ENCODE results near the gene SRPX.

DNA sequence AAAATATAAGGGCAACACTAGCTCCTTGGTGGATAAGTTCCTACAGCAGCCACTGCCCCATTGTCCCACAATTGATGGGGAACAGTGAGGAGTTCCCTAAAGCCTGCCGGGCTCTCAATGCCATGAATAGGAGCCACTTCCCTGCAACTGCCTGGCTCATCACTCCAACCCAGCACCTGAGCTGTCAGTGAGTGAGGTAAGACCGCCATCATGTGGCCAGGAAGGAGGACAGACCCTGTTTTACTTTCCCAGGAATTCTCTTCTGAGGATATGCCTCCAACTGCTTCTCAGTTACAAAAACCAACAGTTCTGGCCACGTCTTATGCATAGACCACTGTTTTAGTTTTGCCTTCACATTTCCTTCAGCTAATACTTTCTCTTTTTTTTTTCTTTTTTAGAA lies 45.5 kb downstream of the SRPX start:
- TF ChIP-seq, protein P1, sequence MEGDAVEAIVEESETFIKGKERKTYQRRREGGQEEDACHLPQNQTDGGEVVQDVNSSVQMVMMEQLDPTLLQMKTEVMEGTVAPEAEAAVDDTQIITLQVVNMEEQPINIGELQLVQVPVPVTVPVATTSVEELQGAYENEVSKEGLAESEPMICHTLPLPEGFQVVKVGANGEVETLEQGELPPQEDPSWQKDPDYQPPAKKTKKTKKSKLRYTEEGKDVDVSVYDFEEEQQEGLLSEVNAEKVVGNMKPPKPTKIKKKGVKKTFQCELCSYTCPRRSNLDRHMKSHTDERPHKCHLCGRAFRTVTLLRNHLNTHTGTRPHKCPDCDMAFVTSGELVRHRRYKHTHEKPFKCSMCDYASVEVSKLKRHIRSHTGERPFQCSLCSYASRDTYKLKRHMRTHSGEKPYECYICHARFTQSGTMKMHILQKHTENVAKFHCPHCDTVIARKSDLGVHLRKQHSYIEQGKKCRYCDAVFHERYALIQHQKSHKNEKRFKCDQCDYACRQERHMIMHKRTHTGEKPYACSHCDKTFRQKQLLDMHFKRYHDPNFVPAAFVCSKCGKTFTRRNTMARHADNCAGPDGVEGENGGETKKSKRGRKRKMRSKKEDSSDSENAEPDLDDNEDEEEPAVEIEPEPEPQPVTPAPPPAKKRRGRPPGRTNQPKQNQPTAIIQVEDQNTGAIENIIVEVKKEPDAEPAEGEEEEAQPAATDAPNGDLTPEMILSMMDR (IDR thresholded peaks at IDR 0.05), result peak in 1 of 5 experiments; percentile 17
- TF ChIP-seq EP300 (IDR thresholded peaks at IDR 0.05) (no peak), POLR2A (IDR thresholded peaks at IDR 0.05) (no peak)

Data from tibial nerve (tissue), 4 donors.